ENCODE data around the gene CALML3.

- TF ChIP-seq POLR2AphosphoS5 (IDR thresholded peaks at IDR 0.05) (no peak), CTCF (IDR thresholded peaks at IDR 0.05; ENCODE audit: poor library complexity, severe bottlenecking) (no peak)
Measured at GRCh38 chr10:5485948-5486852, 38.6 kb upstream of the CALML3 start.

All from neural cell (in vitro differentiated cells).